ENCODE measurements around the gene TBC1D22A. TPM values are rescaled to one million over a fixed set of nuclear protein-coding genes. Genes with fewer than 3 reads are reported as not detected.

Gene TBC1D22A
- total RNA-seq, 3 donors from 2014 or later = 35.6 to 51.9 (median 41.8) TPM

- no peaks in the 10 kb centered on the region for H3K4me1 ChIP-seq (ENCODE audit: low read depth)
- no peaks in the 10 kb centered on the region for H3K36me3 ChIP-seq (ENCODE audit: low read depth)
- no peak for ATAC-seq
- no peak for DNase-seq
- H3K4me3 ChIP-seq = no peak overlapping the region
- intact Hi-C loops (cut with DNase I, micrococcal nuclease) = no loop called here
- TF ChIP-seq, protein P1, sequence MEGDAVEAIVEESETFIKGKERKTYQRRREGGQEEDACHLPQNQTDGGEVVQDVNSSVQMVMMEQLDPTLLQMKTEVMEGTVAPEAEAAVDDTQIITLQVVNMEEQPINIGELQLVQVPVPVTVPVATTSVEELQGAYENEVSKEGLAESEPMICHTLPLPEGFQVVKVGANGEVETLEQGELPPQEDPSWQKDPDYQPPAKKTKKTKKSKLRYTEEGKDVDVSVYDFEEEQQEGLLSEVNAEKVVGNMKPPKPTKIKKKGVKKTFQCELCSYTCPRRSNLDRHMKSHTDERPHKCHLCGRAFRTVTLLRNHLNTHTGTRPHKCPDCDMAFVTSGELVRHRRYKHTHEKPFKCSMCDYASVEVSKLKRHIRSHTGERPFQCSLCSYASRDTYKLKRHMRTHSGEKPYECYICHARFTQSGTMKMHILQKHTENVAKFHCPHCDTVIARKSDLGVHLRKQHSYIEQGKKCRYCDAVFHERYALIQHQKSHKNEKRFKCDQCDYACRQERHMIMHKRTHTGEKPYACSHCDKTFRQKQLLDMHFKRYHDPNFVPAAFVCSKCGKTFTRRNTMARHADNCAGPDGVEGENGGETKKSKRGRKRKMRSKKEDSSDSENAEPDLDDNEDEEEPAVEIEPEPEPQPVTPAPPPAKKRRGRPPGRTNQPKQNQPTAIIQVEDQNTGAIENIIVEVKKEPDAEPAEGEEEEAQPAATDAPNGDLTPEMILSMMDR (IDR thresholded peaks at IDR 0.05) = no peak
- H3K9me3 ChIP-seq = peaks cover 12% of the 10 kb centered on the region
These were observed 309.6 kb downstream of the TBC1D22A start for GRCh38 chr22:47071807-47072641.

- DNase-seq (no peak), ATAC-seq (no peak)
- Histone ChIP-seq H3K4me3 (no peak overlapping the region), H3K36me3 (ENCODE audit: low read depth) (no peaks in the 10 kb centered on the region), H3K9me3 (peaks cover 12% of the 10 kb centered on the region), H3K4me1 (ENCODE audit: low read depth) (no peaks in the 10 kb centered on the region)
- TF ChIP-seq, protein P1 (IDR thresholded peaks at IDR 0.05) = no peak
- intact Hi-C loops (cut with DNase I, micrococcal nuclease) = no loop called here
These were observed 310.2 kb downstream of the TBC1D22A start for GRCh38 chr22:47072642-47072967.

- H3K9me3 ChIP-seq = peaks cover 12% of the 10 kb centered on the region
- no peak overlapping the region for H3K4me3 ChIP-seq
- no peaks in the 10 kb centered on the region for H3K36me3 ChIP-seq (ENCODE audit: low read depth)
- ATAC-seq (no peak), DNase-seq (no peak)
- no peaks in the 10 kb centered on the region for H3K4me1 ChIP-seq (ENCODE audit: low read depth)
- TF ChIP-seq, protein P1 (IDR thresholded peaks at IDR 0.05) = no peak
- intact Hi-C loops (cut with DNase I, micrococcal nuclease) = no loop called here
These were observed 310.6 kb downstream of the TBC1D22A start for GRCh38 chr22:47073075-47073474.

GRCh38 chr22:47074105-47074504 is 311.7 kb downstream of the TBC1D22A start:
- Histone ChIP-seq H3K4me1 (ENCODE audit: low read depth) (no peaks in the 10 kb centered on the region), H3K9me3 (peaks cover 12% of the 10 kb centered on the region), H3K4me3 (no peak overlapping the region), H3K36me3 (ENCODE audit: low read depth) (no peaks in the 10 kb centered on the region)
- intact Hi-C loops (cut with DNase I, micrococcal nuclease) = no loop called here
- no peak for ATAC-seq
- DNase-seq = no peak
- TF ChIP-seq, protein P1 (IDR thresholded peaks at IDR 0.05) = no peak

- no peaks in the 10 kb centered on the region for H3K36me3 ChIP-seq (ENCODE audit: low read depth)
- H3K9me3 ChIP-seq = peaks cover 12% of the 10 kb centered on the region
- intact Hi-C loops (cut with DNase I, micrococcal nuclease) = no loop called here
- H3K4me3 ChIP-seq = no peak overlapping the region
- DNase-seq = no peak
- H3K4me1 ChIP-seq (ENCODE audit: low read depth) = no peaks in the 10 kb centered on the region
- TF ChIP-seq, protein P1 (IDR thresholded peaks at IDR 0.05) = no peak
- ATAC-seq = no peak
These were observed 313.1 kb downstream of the TBC1D22A start for GRCh38 chr22:47075568-47075967.
